ENCODE measurements around the gene PPTC7. TPM values are rescaled to one million over a fixed set of nuclear protein-coding genes. Genes with fewer than 3 reads are reported as not detected.

PPTC7 gene
- total and polyA plus RNA-seq, 2 of the 8 experiments (the other 6 are each of a cell fraction or from before 2014, with no cell fraction given), result 8.1 to 15.9 TPM

GRCh38 chr12:110564471-110564991, 18.6 kb downstream of the PPTC7 start (continued):
- no peak for TF ChIP-seq EZH2 (IDR thresholded peaks at IDR 0.05; ENCODE audit: low read depth, low read length, severe bottlenecking)
- no peak for TF ChIP-seq SAP30 (IDR thresholded peaks at IDR 0.05; ENCODE audit: insufficient read depth, insufficient replicate concordance, low read length)
- no peak for TF ChIP-seq SIN3A (conservative IDR thresholded peaks at IDR 0.05 in 1 of 2, IDR thresholded peaks at IDR 0.05 in 1 of 2; ENCODE audit: low read depth in 1 of 2, low read length in 2 of 2)
- TF ChIP-seq TBP (IDR thresholded peaks at IDR 0.05; ENCODE audit: low read depth, low read length), result no peak
